MM.1S (cell line): ENCODE measurements around the gene HSPA4L.

Experiments used
- DNase-seq: peaks from one replicate; pipeline ENCODE4 v3.0.0-alpha.2; 2015
- H2AFZ ChIP-seq: fragments of 300-600 bp; sonication (generic); 2 replicates; pipeline ENCODE4 v1.6.0; 2016; ENCODE audit warnings: antibody characterized with exemption, low read length
- H3F3A ChIP-seq: fragments of 300-600 bp; sonication (generic); 2 replicates; pipeline ENCODE4 v1.6.1; 2016; ENCODE audit warnings: mild to moderate bottlenecking, antibody characterized with exemption, low read length, moderate library complexity, mixed read lengths; ENCODE audit not compliant: insufficient read depth
- H3K27ac ChIP-seq: fragments of 300-600 bp; sonication (generic); 2 replicates; pipeline ENCODE4 v1.5.1; 2016; ENCODE audit warnings: mild to moderate bottlenecking, low read length
- H3K27me3 ChIP-seq: fragments of 300-600 bp; sonication (generic); replicated peaks from 2 replicates; pipeline ENCODE4 v1.6.0; 2016; ENCODE audit warnings: low read length; ENCODE audit not compliant: insufficient read depth
- H3K36me3 ChIP-seq: fragments of 300-600 bp; sonication (generic); replicated peaks from 2 replicates; pipeline ENCODE4 v1.6.1; 2016; ENCODE audit warnings: mild to moderate bottlenecking, low read length, mixed read lengths; ENCODE audit not compliant: insufficient read depth
- H3K4me1 ChIP-seq: fragments of 300-600 bp; sonication (generic); 2 replicates; pipeline ENCODE4 v1.6.1; 2016; ENCODE audit warnings: low read length, mixed read lengths
- H3K4me2 ChIP-seq: fragments of 300-600 bp; sonication (generic); 2 replicates; pipeline ENCODE4 v1.6.0; 2016; ENCODE audit warnings: low read depth, low read length
- H3K4me3 ChIP-seq: fragments of 300-600 bp; sonication (generic); 2 replicates; pipeline ENCODE4 v1.5.1; 2016; ENCODE audit warnings: low read length, mixed read lengths
- H3K79me2 ChIP-seq: fragments of 300-600 bp; sonication (generic); 2 replicates; pipeline ENCODE4 v1.6.1; 2016; ENCODE audit warnings: mixed run types, low read length, mixed read lengths
- H3K9ac ChIP-seq: fragments of 300-600 bp; sonication (generic); 2 replicates; pipeline ENCODE4 v1.6.1; 2016; ENCODE audit warnings: low read length, mixed read lengths
- H3K9me2 ChIP-seq: fragments of 300-600 bp; sonication (generic); replicated peaks from 2 replicates; pipeline ENCODE4 v1.6.1; 2016; ENCODE audit warnings: mild to moderate bottlenecking, low read length, mixed read lengths; ENCODE audit not compliant: insufficient read depth
- H3K9me3 ChIP-seq: fragments of 300-600 bp; sonication (generic); replicated peaks from 2 replicates; pipeline ENCODE4 v1.6.1; 2016; ENCODE audit warnings: mild to moderate bottlenecking, low read length, mixed read lengths; ENCODE audit not compliant: insufficient read depth
- H4K20me1 ChIP-seq: fragments of 300-600 bp; sonication (generic); 2 replicates; pipeline ENCODE4 v1.6.1; 2016; ENCODE audit warnings: mild to moderate bottlenecking, low read length, moderate library complexity, mixed read lengths; ENCODE audit not compliant: insufficient read depth
- CTCF ChIP-seq: fragments of 300-600 bp; sonication (generic); IDR thresholded peaks from 2 replicates; pipeline ENCODE4 v1.5.1; 2016; ENCODE audit warnings: antibody characterized with exemption, low read length, mixed read lengths
- EZH2 ChIP-seq: fragments of 300-600 bp; sonication (generic); optimal IDR thresholded peaks from 2 replicates; pipeline ENCODE3; 2017; ENCODE audit warnings: low read depth, mild to moderate bottlenecking, antibody characterized with exemption, low read length, mixed read lengths
- EZH2phosphoT487 ChIP-seq: fragments of 300-600 bp; sonication (generic); IDR thresholded peaks from 2 replicates; pipeline ENCODE4 v1.6.1; 2018; ENCODE audit warnings: antibody characterized with exemption, low read length

The HSPA4L gene

GRCh38 chr4:127759893-127760292 is 22.2 kb upstream of the HSPA4L start:
- no peak for DNase-seq
- H3K36me3 ChIP-seq = no peaks in the 10 kb centered on the region
- no peaks in the 10 kb centered on the region for H3K9me3 ChIP-seq
- H3K4me1 ChIP-seq = peaks cover 4% of the 10 kb centered on the region
- H3K79me2 ChIP-seq = no peaks in the 10 kb centered on the region
- H3K9me2 ChIP-seq = no peaks in the 10 kb centered on the region
- H3K9ac ChIP-seq = no peak overlapping the region
- no peak overlapping the region for H2AFZ ChIP-seq
- no peaks in the 10 kb centered on the region for H4K20me1 ChIP-seq
- H3K4me2 ChIP-seq = no peak overlapping the region
- H3K27ac ChIP-seq = no peak overlapping the region
- no peaks in the 10 kb centered on the region for H3K27me3 ChIP-seq
- H3F3A ChIP-seq = peaks cover 1% of the 10 kb centered on the region
- no peak overlapping the region for H3K4me3 ChIP-seq
- TF ChIP-seq CTCF = no peak
- no peak for TF ChIP-seq EZH2phosphoT487

DNA sequence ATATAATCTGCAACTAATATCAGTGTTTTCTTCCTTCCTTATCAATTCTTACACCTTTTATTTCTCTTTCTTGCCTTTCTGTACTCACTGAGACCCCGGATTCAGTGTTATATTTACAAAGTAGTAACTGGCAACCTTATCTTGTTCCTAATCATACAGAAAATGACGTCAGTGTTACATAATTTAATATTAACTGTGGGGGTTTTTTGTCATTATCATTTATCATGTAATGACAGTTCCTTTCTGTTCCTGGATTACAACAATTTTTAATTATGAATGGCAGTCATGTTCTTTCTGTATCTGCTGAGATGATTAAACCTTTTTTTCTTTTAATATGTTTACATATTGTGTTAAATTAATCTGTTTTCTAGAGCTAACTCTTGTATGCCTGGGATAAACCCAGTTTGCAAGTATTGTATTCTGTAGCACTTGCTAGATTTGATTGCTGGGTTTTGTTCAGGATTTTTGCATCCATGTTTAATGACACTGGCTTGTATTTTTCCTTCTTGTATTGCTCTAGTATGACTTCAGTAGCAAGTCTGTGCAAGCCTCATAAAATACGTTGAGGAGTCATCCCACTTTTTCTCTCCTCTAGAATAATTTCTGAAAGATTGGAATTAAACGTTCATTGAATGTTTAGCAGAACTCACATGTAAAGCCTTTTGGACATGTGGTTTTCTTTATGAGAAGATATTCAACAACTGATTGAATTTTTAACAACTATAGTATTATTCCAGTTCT is 10.4 kb upstream of the HSPA4L start:
- Histone ChIP-seq H3K9me2 (no peaks in the 10 kb centered on the region), H3K27me3 (no peaks in the 10 kb centered on the region), H3K4me3 (no peak overlapping the region), H4K20me1 (no peaks in the 10 kb centered on the region), H3K4me1 (peaks cover 17% of the 10 kb centered on the region), H3K36me3 (no peaks in the 10 kb centered on the region), H3K4me2 (no peak overlapping the region), H3F3A (peaks cover 17% of the 10 kb centered on the region), H3K27ac (no peak overlapping the region), H3K9me3 (no peaks in the 10 kb centered on the region), H3K79me2 (no peaks in the 10 kb centered on the region), H2AFZ (no peak overlapping the region), H3K9ac (no peak overlapping the region)
- no peak for TF ChIP-seq EZH2phosphoT487
- no peak for TF ChIP-seq CTCF
- TF ChIP-seq EZH2 = no peak
- DNase-seq = no peak

- TF ChIP-seq EZH2 (no peak), CTCF (no peak), EZH2phosphoT487 (no peak)
- H2AFZ ChIP-seq = no peak overlapping the region
Observed at GRCh38 chr4:127772769-127773671, 9.1 kb upstream of the HSPA4L start.

More at GRCh38 chr4:127772769-127773671, 9.1 kb upstream of the HSPA4L start:
- Histone ChIP-seq H3K27me3 (no peaks in the 10 kb centered on the region), H3K4me2 (no peak overlapping the region), H3K79me2 (no peaks in the 10 kb centered on the region), H3K9ac (no peak overlapping the region), H3K4me1 (peaks cover 30% of the 10 kb centered on the region), H3F3A (peaks cover 29% of the 10 kb centered on the region), H3K4me3 (no peak overlapping the region), H3K27ac (no peak overlapping the region), H3K9me3 (no peaks in the 10 kb centered on the region), H3K9me2 (no peaks in the 10 kb centered on the region), H3K36me3 (no peaks in the 10 kb centered on the region), H4K20me1 (no peaks in the 10 kb centered on the region)
- DNase-seq = no peak
